CD4-positive, alpha-beta T cell treated with Interleukin-6 for 4 hours (primary cell): ENCODE measurements around the gene NKAIN1.
"Not testable (repeated sequence)": the region's sequence is repeated elsewhere in the genome, so short reads cannot be mapped to it uniquely, and the experiment has no call there.

Experiments
- DNase-seq: peaks from one replicate; pipeline ENCODE4 v3.0.0-alpha.2; 2020; ENCODE audit warnings: mixed read lengths

Gene NKAIN1

DNA sequence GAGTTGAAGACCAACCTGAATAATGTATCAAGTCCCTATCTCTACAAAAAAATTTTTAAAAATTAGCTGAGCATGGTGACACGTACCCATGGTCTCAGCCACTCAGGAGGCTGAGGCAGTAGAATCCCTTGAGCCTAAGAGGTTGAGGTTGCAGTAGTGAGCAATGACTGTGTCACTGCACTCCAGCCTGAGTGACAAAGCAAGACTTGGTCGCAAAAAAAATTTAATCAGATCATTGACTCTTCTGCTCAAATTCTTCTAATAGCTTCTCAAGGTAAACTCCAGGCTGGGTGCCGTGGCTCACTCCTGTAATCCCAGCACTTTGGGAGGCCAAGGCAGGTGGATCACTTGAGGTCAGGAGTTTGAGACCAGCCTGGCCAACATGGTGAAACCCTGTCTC, 88.3 kb downstream of the NKAIN1 start:
- no peak for DNase-seq

DNA sequence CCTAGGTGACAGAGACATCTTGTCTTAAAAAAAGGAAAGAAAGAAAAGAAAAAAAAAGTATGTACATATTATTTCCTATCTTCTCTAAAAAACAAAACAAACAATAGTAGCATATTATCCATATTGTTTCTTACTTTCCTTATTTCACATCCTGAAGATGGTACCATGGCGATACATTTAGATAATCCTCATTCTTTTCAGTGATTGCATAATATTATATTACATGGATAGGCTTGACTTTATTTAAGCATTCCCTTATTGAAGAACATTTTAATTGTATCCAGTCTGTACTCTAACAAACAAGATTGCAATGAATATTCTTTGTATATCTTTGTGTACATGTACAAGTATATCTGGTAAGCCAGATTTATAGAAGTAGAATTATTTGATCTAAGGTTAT, 91.3 kb downstream of the NKAIN1 start:
- DNase-seq: no peak

- DNase-seq: no peak
These were observed 94.0 kb downstream of the NKAIN1 start for GRCh38 chr1:31145648-31146047.

GRCh38 chr1:31144442-31144841, 95.2 kb downstream of the NKAIN1 start:
- DNase-seq: no peak

DNA sequence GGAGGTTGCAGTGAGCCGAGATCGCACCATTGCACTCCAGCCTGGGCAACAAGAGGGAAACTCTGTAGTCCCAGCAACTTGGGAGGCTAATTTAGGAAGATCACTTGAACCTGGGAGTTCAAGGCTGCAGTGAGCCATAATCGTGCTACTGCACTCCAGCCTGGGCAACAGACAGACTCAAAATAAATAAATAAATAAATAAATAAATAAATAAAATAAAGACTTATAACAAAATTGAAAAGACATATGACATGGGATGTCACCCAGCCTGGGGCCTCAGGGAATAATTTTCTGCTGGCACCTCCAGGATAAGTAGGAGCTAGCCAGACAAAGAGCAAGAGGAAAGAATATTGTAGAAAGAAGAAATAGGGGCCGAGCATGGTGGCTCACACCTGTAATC, 96.2 kb downstream of the NKAIN1 start:
- DNase-seq: no peak

GRCh38 chr1:31142406-31142805, 97.3 kb downstream of the NKAIN1 start:
- DNase-seq: no peak

GRCh38 chr1:31140299-31140698, 99.4 kb downstream of the NKAIN1 start:
- no peak for DNase-seq

GRCh38 chr1:31138797-31139521, 100.7 kb downstream of the NKAIN1 start:
- DNase-seq: not testable (repeated sequence)

GRCh38 chr1:31137873-31138272, 101.8 kb downstream of the NKAIN1 start:
- not testable (repeated sequence) for DNase-seq

- DNase-seq: no peak
These were observed 103.6 kb downstream of the NKAIN1 start for GRCh38 chr1:31135973-31136600.

DNA sequence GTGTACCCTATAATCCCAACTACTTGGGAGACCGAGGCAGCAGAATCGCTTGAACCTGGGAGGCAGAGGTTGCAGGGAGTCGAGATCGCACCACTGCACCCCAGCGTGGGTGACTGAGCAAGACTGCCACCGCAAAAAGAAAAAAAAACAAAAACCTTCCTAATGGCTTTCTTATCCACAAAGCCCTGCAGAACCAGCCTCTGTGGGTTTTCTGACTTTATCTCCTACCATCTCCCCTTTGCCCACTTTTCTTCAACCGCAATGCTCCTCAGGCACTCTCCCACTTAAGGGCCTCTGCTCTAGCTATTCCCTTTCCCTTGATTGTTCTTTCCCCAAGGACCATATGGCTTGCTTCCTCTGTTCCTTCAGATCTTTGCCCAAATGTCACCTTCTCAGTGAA, 106.3 kb downstream of the NKAIN1 start:
- DNase-seq: no peak
